HG03521 (cell line): ENCODE results near the gene SYT11.
A peak's percentile ranks its signal among the peaks of the same experiment; 100 is the strongest.
"Not testable (repeated sequence)": the region's sequence is repeated elsewhere in the genome, so short reads cannot be mapped to it uniquely, and the experiment has no call there.

Experiments used
- ATAC-seq: cut with Tn5 transposase; IDR thresholded peaks from one replicate; pipeline ENCODE4 v1.9.1; 2021; ENCODE audit warnings: mild to moderate bottlenecking, moderate library complexity; ENCODE audit not compliant: unreplicated experiment

The SYT11 gene

DNA sequence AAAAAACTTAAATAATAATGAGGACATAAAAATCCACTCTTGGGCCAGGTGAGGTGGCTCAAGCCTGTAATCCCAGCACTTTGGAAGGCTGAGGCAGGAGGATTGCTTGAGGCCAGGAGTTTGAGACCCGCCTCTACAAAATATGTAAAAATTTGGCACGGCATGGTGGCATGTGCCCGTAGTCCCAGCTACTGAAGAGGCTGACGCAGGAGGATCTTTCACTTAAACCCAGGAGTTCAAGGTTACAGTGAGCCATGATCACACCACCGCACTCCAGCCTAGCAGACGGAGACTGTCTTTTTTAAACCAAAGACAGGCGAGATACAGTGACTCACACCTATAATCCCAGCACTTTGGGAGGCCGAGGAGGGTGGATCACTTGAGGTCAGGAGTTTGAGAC is 37.1 kb downstream of the SYT11 start:
- ATAC-seq: not testable (repeated sequence)

DNA sequence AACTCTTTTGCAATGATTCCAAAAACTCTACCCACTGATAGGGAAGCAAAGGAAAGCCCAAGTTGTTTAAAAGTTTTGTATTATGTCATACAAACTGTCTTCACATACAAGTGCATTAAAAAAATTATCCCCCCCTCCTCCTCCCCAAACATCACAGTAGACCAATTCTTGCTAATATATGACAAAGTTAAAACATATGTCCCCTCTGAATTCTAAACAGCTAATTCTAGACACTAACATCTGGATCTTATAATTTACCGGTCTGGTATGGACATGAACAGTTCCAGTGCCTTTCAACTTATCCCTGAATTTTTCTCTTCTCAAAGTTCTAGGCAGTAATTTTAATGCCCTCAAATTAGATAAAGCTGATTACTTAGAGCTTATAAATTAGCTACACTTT is 38.4 kb downstream of the SYT11 start:
- no peak for ATAC-seq

DNA sequence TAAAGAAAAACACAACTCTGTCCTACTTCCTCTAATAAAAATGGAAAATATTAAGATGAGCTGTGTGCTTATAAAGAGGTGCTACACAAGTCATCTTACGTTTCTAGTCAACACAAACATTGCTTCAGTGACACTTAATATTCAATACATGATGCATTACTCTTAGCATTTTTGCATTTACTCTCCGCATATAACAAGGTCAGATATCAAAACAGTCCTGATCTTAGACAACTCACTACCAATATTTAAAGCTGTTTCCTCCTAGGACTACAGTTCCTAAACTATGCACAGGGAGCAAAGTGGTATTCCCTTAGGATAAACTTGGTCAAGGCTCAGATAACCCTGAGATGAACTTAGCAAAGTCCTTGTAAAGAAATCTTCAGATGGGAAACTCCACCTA is 39.5 kb downstream of the SYT11 start:
- no peak for ATAC-seq

DNA sequence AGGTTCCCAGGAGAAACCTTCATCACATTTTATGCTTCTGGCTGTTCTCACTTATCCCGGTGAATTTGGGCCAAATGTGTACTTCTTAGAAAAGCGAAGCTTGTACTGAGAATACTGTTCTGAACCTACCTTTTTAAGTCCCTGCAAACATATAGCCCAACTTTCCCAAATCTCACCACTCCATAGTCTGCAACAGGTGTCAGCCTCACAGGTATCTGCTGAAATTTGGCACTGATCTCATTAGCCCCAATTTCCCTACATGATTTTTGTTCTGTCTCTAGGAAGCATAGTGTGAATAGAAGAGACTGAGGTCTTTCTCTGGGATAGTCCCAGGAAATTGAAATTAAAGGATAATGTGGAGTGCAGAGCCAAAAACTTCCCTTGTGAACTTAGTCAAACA is 40.3 kb downstream of the SYT11 start:
- no peak for ATAC-seq

DNA sequence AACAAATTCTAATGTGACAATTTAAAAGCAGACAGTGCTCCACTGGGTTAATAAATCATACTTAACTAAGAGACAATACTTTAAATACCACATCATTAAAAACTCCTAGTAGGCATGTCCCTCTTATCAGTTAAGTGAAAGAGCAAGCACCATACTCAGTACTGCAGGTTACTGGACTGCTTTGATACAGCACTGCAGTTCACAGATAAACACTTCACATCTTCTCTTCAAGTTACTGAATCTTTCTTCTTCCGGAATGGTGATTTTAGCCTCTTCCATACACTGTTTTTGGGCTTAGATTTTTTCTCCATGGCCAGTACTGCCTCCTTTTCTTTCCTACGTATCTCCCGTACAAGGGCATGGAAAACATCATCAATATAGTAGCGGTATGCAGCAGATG is 40.8 kb downstream of the SYT11 start:
- ATAC-seq: no peak

DNA sequence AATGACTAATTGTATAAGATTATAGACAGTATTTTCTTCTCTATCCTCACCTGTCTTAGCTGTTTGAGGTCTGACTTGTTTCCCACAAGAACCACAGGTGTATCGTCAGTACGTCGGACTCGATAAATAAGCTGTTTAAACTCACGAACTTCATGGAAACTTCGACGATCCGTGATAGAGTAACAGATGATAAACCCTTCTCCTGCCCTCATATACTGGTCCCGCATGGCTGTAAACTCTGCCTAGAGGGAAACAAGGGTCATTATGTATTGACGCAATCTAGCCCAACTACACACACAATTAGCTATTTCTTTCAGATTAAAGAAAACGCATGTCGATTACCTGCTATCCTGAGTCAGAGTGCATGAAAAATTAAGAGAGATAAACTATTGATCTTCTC is 44.9 kb downstream of the SYT11 start:
- no peak for ATAC-seq

DNA sequence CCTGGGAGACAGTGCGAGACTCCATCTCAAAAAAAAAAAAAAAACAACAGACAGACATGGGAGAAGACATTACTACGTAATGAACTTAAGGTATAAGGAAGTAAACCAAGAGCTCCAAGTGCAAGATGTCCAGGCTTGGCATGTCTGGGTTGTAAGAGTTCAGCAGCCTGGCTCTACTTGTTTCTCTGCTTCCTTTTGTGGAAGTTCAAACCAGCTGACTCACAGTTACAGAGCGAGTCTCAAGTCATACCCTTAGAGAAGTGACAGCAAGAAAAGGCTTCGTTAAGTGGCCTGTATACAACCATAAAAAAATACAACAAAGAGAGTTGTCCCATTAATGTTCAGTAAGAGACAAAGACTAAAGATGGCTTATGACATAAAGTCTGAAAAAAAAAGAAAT is 50.5 kb downstream of the SYT11 start:
- no peak for ATAC-seq

DNA sequence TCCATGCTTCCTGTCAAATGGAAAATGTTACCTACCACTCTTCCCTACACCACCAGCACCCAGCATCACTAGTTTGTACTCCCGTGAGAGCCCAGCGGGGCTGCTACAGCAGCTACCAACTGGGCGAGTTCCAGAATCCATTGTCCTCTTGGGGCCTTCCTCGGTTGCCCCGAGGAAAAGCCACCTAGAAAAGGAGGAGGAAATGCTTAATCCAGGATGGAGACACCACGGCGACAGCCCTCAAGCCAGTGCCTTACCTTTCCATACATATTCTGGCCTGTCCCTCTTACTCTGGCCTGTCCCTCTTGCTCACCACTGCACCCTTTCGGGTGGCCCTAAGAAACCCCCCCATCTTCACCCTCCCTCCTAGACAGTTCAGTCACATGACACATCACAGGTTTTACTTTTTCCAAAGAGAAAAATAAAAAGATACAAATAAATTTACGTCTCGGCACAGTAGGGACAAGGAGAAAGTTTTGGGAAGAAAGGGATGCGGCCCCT is 51.3 kb downstream of the SYT11 start:
- no peak for ATAC-seq

DNA sequence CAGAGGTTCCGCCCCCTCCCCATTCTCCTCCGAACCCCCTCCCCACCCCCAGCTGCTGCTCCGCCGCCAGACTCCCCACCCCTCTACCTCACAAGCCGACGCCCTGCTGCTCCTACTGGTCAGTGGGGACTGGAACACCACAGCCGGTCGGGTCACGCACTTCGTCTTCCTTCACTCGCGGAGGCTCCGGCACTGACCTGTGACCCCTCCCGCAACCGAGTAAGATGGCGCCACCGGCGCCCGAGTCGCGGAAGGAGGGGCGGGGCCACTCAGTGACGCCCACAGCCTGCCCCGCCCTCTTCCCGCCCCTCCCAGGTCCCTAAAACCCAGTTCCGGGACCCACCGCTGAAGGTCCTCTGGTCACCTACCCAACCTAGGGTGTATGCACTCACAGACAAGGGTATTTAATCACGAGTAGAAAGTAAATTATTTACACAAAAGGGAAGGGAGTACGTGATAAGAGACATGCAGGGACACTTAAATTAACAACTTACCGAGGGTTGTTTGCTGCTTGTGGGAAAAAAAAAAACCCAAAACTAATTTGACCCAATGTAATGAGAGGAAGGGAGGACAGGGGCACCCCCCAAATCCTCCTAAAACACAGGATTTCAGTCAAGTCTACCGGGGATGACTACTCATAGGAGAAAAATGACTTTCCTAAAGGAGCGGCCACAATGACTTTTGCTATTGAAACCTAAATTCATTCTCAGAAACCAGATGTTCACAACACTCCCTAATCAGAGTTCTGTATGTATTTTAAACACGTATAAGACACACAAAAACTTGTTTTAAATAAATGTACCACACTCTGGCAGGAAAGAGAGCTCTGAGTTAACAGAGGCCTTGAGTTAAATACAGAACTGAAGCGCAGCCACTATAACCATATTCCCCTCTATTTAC is 52.0 kb downstream of the SYT11 start, which contains the start of gene RIT1:
Gene RIT1, minus strand, starts transcription at position 194 of the 900 bp plus-strand sequence. CDS start 588 bp downstream, outside the sequence.
- peak; percentile 85 for ATAC-seq

DNA sequence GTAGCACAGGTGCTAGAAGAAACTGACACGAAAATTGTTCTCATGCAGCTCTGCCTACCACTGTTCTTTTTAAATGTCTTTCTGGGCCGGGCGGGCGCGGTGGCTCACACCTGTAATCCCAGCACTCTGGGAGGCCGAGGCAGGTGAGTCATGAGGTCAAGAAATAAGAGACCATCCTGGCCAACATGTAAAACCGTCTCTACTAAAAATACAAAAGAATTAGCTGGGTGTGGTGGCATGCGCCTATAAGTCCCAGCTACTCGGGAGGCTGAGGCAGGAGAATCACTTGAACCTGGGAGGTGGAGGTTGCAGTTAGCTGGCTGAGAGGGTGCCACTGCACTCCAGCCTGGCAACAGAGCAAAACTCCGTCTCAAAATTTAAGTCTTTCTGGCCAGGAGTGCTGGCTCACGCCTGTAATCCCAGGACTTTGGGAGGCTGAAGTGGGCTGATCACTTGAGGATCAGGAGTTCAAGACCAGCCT is 52.7 kb downstream of the SYT11 start:
- ATAC-seq: no peak

DNA sequence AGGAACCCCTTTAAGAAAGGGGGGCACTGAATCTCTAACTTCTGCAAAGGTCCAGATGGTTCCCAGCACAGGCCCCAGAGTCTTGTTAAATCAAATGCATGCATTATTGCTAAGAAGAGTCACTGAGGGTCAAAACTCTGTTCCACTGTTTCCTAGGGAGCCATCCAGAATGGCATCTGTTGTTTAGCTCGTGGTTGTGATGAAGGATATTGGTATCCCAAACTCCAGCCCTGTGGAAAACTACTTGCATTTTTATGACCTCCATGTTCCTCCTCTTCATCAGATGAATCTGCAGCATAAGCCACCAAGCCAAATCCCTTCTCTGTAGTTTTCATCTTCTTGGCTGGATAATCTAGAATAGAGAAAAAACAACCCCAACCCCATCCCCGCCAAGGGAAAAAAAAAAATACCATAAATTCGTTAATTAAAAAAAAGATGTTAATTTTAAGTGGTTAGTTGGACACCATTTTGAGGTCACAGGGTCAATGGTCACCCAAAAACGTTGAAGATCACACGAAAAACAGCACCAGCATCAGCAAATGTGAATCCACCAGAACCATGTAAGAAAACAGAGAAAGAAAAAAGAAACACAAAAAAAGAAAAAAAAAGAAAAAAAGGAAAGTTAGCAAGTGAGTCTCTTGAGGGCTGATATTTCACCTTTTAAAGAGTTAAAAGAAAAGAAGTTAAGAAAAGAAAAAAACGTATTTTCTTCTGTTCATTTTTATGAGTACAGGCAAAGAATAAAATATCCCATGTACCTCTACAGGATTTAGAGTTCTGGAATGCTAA is 54.8 kb downstream of the SYT11 start:
- ATAC-seq: no peak

DNA sequence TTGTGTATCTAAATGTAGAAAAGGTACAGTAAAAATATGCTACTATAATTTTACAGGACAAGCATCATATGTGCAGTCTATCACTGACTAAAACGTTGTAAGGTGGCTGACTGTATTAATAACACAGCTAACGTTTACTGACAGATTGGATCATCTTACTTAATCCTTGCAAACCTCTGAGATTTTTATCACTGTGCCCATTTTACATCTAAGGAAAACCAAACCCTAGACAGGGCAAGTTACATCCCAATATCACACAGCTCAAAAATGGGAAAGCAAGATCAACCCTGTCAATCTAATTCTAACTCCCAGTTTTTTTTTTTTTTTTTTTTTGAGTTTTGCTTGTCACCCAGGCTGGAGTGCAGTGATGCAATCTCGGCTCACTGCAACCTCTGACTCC is 59.3 kb downstream of the SYT11 start:
- no peak for ATAC-seq

DNA sequence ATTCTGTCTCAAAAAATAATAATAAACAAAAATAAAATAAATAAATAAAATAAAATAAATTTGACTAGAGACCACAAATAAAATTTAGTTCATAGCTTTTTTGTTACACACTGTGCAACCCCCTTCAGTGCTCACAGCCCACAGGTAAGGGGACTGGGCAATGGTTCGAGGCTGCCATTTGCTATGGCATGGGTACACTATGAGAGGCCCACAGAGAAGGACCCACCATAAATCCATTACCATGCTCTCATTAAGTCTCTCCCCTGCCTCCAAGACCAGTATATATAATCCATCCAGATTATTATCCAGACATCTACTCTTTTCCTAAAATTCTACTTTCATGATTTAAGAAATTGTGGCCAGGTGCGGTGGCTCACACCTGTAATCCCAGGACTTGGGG is 60.4 kb downstream of the SYT11 start:
- no peak for ATAC-seq

DNA sequence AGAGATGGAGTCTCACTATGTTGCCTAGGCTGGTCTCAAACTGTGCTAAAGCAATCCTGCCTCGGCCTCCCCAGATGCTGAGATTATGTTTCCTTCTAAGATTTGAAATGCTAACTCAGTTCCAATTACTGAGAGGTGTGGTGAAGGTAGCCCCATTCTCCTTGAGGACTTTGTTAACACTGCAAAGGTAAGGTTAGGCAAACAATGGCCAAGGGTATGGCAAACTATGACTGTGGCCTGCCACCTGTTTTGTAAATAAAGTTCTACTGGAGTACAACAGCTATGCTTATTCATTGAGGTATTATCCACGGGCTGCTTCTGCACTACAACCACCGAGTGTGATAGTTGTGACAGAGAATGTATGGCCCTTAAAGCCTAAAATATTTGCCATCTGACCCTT is 61.4 kb downstream of the SYT11 start:
- no peak for ATAC-seq

DNA sequence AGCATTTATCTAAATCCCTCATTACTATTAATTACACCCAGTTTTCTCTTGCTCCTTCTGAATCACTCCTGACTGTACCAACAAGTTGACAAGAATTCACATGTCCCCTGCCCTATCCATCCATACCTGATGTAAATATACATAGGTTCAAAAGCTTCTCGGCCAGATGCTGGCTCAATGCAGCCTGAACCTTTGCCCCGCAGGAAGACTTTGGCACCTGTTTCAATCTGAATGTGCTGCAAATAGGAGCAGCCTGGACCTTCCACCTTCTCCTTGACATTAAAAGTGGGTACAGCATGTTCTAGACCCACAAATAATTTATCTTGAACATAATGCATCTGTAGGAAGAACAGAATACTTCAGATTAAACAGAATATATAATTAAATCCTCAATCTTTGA is 66.1 kb downstream of the SYT11 start:
- ATAC-seq: no peak

DNA sequence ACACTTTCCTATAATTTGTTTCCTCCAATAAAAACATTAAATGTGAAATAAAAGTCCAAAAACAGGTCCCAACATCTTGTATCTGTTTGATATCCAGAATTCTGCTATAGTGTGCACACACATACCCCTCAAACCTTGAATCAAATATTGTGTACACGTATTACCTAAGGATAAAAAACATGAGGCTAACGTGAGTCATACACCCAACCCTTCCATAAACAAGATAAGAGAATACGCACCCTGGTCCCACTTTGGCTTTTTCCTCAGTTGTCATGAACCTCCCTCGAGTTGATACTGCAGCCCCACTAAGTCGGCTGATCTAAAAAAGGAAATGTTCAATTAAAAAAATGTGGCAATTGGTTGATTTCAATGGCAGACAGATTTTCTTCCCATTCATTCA is 69.7 kb downstream of the SYT11 start:
- ATAC-seq: no peak

DNA sequence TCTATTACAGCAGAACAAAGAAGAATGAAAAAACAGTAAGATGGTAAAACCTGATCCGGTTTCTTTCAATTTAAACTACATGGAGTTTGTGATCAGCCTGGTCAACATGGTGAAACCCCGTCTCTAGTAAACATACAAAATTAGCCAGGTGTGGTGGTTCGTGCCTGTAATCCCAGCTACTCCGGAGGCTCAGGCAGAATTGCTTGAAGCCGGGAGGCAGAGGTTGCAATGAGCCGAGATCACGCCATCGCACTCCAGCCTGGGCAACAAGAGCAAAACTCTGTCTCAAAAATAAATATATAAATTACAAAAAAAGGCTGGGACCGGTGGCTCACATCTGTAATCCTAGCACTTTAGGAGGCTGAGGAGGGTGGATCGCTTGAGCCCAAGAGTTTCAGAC is 71.4 kb downstream of the SYT11 start:
- not testable (repeated sequence) for ATAC-seq

DNA sequence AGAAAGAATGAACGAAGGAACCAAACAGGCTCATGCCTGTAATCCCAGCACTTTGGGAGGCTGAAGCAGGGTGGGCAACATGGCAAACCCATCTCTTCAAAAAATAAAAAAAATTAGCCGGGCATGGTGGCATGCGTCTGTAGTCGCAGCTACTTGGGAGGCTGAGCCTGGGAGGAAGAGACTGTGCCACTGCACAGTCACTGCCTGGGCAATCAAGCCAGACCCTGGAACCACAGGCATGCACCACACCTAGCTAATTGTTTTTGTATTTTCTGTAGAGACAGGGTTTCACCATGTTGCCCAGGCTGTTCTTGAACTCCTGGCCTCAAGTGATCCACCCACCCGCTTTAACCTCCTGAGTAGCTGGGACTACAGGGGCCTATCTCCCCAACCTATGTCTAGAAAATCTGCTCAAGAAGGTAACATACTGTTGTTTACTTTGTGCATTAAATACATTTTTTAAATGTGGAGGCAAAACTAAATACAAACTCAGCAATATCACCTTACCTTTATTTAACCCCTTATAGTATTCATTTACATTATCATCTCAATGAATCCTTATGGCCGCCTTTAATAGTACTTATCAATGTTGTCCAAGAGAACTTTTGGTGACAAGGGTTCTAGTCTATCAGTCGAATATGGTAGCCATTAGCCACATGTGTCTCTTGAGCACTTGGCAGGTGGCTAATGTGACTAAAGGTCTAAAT is 72.1 kb downstream of the SYT11 start:
- no peak for ATAC-seq

DNA sequence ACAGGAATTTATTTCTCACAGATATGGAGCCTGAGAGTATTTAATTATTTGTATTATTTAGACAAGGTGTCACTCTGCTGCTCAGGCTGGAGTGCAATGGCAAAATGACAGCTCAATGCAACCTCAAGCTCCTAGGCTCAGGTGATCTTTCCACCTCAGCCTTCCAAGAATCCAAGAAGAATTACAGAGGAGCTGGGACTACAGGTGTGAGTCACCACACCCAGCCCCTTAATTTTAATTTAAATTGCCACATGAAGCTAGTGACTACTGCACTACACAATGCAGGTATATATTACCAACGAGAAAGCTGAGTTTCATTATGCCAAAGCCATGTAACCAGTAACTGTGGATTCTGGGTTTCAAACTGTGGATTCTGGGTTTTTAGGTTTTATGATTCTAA is 72.7 kb downstream of the SYT11 start:
- no peak for ATAC-seq

DNA sequence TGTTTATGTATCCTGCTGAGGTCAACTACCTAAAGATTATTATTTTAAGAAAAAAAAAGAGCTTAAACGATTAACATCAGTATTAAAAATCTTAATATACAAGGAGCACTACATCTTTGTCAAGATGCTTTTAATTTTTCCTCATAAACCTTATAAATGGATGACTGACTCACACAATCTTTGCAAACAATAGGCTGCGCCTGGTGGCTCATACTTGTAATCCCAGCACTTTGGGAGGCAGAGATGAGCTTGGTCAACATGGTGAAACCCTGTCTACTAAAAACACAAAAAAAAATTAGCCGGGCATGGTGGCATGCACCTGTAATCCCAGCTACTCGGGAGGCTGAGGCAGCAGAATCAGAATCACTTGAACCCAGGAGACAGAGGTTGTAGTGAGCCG is 73.1 kb downstream of the SYT11 start:
- no peak for ATAC-seq

DNA sequence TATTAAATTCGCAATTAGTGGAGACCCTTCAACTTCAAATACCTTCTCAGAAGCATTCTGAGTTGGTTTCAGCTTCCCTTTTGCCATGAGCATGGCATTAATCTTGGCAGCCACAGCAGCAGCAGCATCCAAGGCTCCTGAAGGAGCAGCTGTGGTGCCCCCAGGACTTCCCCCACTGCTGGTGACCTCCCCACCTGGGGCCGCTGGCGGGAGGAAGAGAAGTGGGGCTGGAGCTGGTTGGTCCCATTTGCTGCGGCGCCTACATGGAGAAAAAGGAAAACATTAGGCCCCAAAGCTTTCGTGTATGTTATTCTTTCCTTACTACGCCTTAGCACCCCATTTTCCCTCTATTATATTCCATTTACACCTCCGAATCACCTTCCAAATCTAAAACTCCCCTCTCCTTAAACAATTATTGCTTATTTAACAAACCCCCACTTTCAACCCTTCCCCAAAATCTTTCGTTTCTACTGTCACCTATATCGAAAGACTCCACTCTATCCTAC is 74.3 kb downstream of the SYT11 start:
- ATAC-seq: no peak
